Pons (tissue), 1 donor: ENCODE data around the gene MSN.
A peak's percentile ranks its signal among the peaks of the same experiment; 100 is the strongest.
"Not testable (repeated sequence)": the region's sequence is repeated elsewhere in the genome, so short reads cannot be mapped to it uniquely, and the experiment has no call there.

Experiments
- DNase-seq: peaks from one replicate; pipeline ENCODE4 v3.0.0-alpha.2; 2016; ENCODE audit warnings: low spot score

Gene MSN

GRCh38 chrX:65720381-65720964 lies 53.0 kb downstream of the MSN start:
- peak; percentile 24 for DNase-seq

- no peak for DNase-seq
Measured at GRCh38 chrX:65723706-65724105, 56.3 kb downstream of the MSN start.

- peak; percentile 53 for DNase-seq
Measured at GRCh38 chrX:65726715-65727114, 59.3 kb downstream of the MSN start.

GRCh38 chrX:65731684-65732289 lies 64.3 kb downstream of the MSN start:
- DNase-seq: no peak

GRCh38 chrX:65740909-65741308 lies 73.5 kb downstream of the MSN start:
- DNase-seq: no peak

- DNase-seq: no peak
Measured at GRCh38 chrX:65741823-65742222, 74.4 kb downstream of the MSN start.

GRCh38 chrX:65744965-65745364 lies 77.5 kb downstream of the MSN start:
- no peak for DNase-seq

GRCh38 chrX:65745427-65745826 lies 78.0 kb downstream of the MSN start:
- no peak for DNase-seq

- DNase-seq: no peak
Measured at GRCh38 chrX:65745992-65746391, 78.5 kb downstream of the MSN start.

- DNase-seq: no peak
Measured at GRCh38 chrX:65750674-65751469, 83.4 kb downstream of the MSN start.

- no peak for DNase-seq
Measured at GRCh38 chrX:65751519-65751918, 84.1 kb downstream of the MSN start.

GRCh38 chrX:65752294-65752693 lies 84.8 kb downstream of the MSN start:
- no peak for DNase-seq

GRCh38 chrX:65755786-65756185 lies 88.3 kb downstream of the MSN start:
- no peak for DNase-seq

- DNase-seq: no peak
Measured at GRCh38 chrX:65757943-65758342, 90.5 kb downstream of the MSN start.

GRCh38 chrX:65758505-65758904 lies 91.1 kb downstream of the MSN start:
- no peak for DNase-seq

- DNase-seq: not testable (repeated sequence)
Measured at GRCh38 chrX:65759525-65759924, 92.1 kb downstream of the MSN start.

GRCh38 chrX:65769564-65770292 lies 102.3 kb downstream of the MSN start:
- no peak for DNase-seq

- DNase-seq: no peak
Measured at GRCh38 chrX:65772842-65773241, 105.4 kb downstream of the MSN start.

- DNase-seq: no peak
Measured at GRCh38 chrX:65781845-65782244, 114.4 kb downstream of the MSN start.

GRCh38 chrX:65783746-65784145 lies 116.3 kb downstream of the MSN start:
- no peak for DNase-seq
